ENCODE results near the gene SENP2.
"Not testable (repeated sequence)": the region's sequence is repeated elsewhere in the genome, so short reads cannot be mapped to it uniquely, and the experiment has no call there.

The SENP2 gene

GRCh38 chr3:185585859-185586685 is at the start of gene SENP2:
Gene SENP2, plus strand, starts transcription at chr3:185586295. Its CDS starts 119 bp downstream, at chr3:185586414.
- DNase-seq (ENCODE audit: low read depth): peak; percentile 97

- DNase-seq (ENCODE audit: low read depth): peak; percentile 95
Observed at GRCh38 chr3:185537369-185537970, 48.6 kb upstream of the SENP2 start.

- no peak for DNase-seq (ENCODE audit: low read depth)
Observed at GRCh38 chr3:185539934-185540333, 46.2 kb upstream of the SENP2 start.

- no peak for DNase-seq (ENCODE audit: low read depth)
Observed at GRCh38 chr3:185540695-185541094, 45.4 kb upstream of the SENP2 start.

- DNase-seq (ENCODE audit: low read depth): peak; percentile 98
Observed at GRCh38 chr3:185549122-185549521, 37.0 kb upstream of the SENP2 start.

GRCh38 chr3:185549651-185550111 is 36.4 kb upstream of the SENP2 start:
- DNase-seq (ENCODE audit: low read depth): peak; percentile 28

GRCh38 chr3:185552358-185552877 is 33.7 kb upstream of the SENP2 start, which contains the start of gene LIPH:
Gene LIPH, minus strand, starts transcription at chr3:185552588. Its CDS starts 117 bp downstream, at chr3:185552471.
- DNase-seq (ENCODE audit: low read depth): peak; percentile 31

- peak; percentile 29 for DNase-seq (ENCODE audit: low read depth)
Observed at GRCh38 chr3:185555101-185555501, 31.0 kb upstream of the SENP2 start.

- no peak for DNase-seq (ENCODE audit: low read depth)
Observed at GRCh38 chr3:185555860-185556347, 30.2 kb upstream of the SENP2 start.

GRCh38 chr3:185556640-185557039 is 29.5 kb upstream of the SENP2 start:
- not testable (repeated sequence) for DNase-seq (ENCODE audit: low read depth)

- DNase-seq (ENCODE audit: low read depth): peak; percentile 12
Observed at GRCh38 chr3:185558395-185558794, 27.7 kb upstream of the SENP2 start.

GRCh38 chr3:185559706-185560090 is 26.4 kb upstream of the SENP2 start:
- no peak for DNase-seq (ENCODE audit: low read depth)

GRCh38 chr3:185560676-185561075 is 25.4 kb upstream of the SENP2 start:
- no peak for DNase-seq (ENCODE audit: low read depth)

GRCh38 chr3:185561374-185561943 is 24.6 kb upstream of the SENP2 start:
- DNase-seq (ENCODE audit: low read depth): no peak

- no peak for DNase-seq (ENCODE audit: low read depth)
Observed at GRCh38 chr3:185561958-185562357, 24.1 kb upstream of the SENP2 start.

GRCh38 chr3:185572183-185572582 is 13.9 kb upstream of the SENP2 start:
- DNase-seq (ENCODE audit: low read depth): no peak

- peak; percentile 50 for DNase-seq (ENCODE audit: low read depth)
Observed at GRCh38 chr3:185575108-185575869, 10.8 kb upstream of the SENP2 start.

GRCh38 chr3:185582236-185582635 is 3.9 kb upstream of the SENP2 start:
- no peak for DNase-seq (ENCODE audit: low read depth)

- DNase-seq (ENCODE audit: low read depth): no peak
Observed at GRCh38 chr3:185582871-185583270, 3.2 kb upstream of the SENP2 start.

- DNase-seq (ENCODE audit: low read depth): no peak
Observed at GRCh38 chr3:185583925-185584324, 2.2 kb upstream of the SENP2 start.

- no peak for DNase-seq (ENCODE audit: low read depth)
Observed at GRCh38 chr3:185584686-185585085, 1.4 kb upstream of the SENP2 start.

- no peak for DNase-seq (ENCODE audit: low read depth)
Observed at GRCh38 chr3:185585518-185585858, 607 bp upstream of the SENP2 start.

All from amniotic epithelial cell (primary cell).